DMS 273 (cell line): ENCODE results near the gene HSBP1L1.

ENCODE experiments used
- DNase-seq: peaks from one replicate; lab custom pipeline; 2025; ENCODE audit not compliant: unreplicated experiment; lab: John Stamatoyannopoulos, UW

Gene HSBP1L1

DNA sequence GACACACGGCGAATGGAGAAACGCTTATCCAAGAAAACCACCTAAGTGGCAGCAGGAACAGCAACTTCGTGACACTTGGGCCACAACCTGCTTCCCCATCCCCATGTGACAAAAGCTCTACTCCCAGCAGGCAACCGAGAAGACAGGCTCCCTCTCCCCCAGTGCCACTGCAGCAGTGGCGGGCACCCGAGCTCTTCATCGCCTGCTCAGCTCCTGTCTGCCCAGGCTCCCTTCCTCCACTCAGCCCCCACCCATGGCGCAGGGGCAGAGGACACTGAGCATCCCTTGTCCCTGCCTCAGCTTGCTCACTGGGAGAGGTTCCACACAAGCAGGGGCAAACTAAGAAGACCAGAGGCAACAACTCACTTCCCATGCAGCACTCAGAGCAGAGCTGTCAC lies 35.9 kb upstream of the HSBP1L1 start:
- DNase-seq = no peak

DNA sequence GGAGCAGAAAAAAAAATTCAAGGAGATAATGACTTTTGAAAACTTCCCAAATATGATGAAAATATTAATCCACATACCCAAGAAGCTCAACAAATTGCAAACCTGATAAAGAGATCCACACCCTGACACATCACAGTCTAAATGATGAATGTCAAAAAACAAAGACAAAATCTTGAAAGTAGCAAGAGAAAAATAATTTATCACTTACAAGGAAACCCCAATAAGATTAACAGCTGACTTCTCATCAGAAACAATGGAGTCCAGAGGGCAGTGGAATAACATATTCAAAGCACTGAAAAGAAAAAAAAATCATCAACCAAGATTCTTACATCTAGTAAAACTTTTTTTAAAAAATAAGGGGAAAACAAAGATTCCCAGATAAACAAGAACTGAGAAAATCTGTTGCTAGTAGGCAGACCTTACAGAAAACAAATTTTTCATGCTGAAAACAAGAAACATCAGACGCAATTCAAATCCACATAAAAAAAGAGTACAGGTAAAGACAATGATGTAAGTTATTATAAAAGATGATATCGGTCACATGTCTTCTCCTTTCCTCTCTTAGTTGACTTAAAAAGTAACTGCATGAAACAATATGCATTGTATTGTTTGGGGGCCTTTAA lies 34.3 kb upstream of the HSBP1L1 start:
- DNase-seq = no peak

DNA sequence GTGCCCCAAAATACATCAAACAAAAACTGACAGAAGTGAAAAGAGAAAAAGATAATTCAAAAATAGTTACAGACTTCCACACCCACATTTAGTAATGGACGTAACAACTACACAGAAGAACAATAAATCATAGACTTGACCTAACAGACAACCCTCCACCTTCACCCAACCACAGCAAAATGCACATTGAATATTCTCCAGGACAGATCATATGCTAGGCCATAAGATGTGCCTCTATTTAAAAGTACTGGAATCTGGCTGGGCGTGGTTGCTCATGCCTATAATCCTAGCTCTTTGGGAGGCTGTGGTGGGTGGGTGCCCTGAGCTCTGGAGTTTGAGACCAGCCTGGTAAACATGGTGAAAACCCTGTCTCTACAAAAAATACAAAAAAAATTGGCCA lies 33.0 kb upstream of the HSBP1L1 start:
- DNase-seq = no peak

DNA sequence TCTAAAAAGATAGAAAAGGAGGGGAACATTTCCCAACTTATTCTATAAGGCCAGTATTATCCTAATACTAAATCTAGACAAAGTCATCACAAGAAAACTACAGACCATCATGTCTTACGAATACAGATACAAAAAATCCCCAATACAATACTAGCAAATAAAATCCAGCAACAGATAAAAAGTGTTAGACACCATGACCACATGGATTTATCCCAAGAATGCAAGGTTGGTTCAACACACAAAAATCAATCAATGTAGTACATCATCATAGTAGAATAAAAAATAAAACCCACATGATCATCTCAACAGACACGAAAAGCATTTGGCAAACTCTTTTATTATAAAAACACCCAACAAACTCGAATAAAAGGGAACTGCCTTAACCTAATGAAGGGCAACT lies 31.5 kb upstream of the HSBP1L1 start:
- no peak for DNase-seq

- no peak for DNase-seq
Observed at GRCh38 chr18:79933765-79934164, 30.7 kb upstream of the HSBP1L1 start.

DNA sequence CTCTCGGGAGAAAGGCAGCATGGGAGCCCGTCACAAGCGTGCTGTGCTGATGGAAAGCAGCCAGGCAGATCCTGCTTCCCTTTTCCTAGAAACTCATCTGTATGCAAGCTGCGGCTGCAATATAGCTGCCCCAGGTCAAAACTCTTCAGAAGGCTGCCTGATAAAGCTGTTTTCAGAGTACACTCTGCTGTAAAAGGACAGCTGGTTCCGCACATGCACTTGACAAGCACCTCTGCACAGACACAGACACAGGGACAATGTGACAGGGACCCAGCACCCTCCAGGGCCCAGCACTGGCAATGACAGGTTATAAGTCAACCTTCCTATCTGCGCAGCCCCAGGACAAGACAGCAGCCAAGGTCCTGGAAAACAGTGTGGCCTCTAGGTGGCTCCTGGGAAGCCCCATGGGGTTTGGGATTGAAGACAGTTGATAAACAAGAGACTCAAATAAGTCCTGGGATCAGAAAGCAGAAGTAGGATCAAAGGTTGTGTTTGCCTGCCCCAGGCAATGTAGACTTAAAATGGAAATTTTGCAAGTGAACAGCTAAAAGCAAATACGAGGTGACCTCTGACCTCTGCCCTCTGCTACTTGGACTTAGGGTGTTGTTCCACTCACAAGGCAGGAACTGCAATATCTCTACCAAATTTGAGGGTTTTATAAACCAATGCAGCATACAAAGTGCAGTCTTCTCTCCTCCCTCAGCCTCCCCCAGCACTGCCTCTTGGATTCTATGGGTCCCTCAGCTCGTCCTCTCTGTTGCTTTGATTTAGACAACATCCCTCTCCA lies 29.9 kb upstream of the HSBP1L1 start:
- DNase-seq = no peak

GRCh38 chr18:79935098-79935480 lies 29.4 kb upstream of the HSBP1L1 start:
- no peak for DNase-seq

DNA sequence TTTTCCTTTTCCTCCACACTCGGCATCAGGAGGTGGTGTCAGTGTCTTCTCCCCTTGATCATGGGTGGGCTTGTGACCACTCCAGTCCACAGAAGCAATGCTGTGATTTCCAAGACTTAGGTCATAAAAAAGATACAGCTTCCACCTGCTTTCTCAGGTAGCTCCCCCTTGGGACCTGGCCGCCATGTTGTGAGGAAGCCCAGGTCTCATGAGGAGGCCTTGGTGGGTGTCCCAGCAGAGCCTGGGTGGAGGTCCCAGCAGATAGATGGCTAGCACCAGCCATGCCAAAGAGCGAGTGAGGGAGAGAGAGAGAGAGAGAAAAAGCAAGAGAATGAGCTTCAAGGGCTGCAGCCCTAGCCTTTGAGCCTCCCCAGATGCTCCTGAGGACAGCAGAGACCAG lies 28.9 kb upstream of the HSBP1L1 start:
- DNase-seq = no peak

- no peak for DNase-seq
Observed at GRCh38 chr18:79935925-79936324, 28.5 kb upstream of the HSBP1L1 start.

DNA sequence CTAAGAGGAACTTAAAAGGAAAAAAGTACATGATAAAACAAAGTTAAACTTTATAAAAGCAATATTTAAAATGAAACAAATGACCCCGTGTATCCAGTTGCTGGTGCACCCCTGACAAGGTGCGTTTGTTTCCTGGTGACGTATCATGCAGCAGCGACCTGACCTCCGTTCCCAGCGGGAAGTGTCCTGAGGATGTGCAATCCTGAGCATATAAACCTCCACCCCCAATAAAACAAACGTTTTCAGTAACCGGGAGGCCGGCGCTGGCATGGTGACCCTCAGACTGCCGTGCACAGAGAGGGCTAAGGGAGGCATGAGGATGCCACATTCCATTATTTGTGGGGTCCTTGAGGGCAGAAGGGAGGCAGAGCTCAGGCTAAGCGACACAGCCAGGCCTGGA lies 27.8 kb upstream of the HSBP1L1 start:
- DNase-seq = no peak

- DNase-seq = no peak
Observed at GRCh38 chr18:79937103-79937860, 27.2 kb upstream of the HSBP1L1 start.

DNA sequence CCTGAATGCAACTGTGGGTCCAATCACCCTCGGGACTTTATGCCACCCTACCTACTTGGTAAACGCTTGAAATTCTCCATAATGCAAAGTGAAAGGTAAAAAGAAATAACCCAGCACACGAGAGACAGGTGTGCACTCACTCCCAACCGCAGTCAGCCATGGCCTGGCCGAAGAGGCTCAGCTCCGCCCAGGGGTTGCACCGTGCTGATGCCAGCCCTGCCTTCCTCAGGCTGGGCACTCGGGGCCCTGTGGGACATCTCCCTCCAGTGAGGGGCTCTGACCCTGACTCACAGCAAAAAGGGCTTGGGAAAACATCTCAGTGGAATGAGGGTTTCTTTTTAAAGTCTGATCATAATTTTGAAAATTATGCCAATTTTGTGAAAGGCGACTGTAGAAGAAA lies 26.2 kb upstream of the HSBP1L1 start:
- DNase-seq = no peak

DNA sequence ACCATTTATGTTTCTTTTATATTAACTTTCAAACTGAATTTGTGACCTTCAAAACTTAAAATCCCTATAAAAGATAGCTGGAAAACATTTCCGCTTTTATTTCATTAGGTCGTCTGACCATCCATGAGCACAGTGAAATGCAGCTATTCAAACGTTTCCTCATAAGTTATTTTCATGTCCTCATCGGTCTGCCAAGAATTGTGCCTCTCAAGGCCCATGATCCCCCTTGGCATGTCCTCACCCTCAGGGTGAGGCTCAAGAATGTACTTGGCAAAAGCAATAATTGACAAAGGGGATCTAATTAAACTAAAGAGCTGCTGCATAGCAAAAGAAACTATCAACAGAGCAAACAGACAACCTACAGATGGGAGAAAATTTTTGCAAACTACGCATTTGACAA lies 25.3 kb upstream of the HSBP1L1 start:
- DNase-seq = no peak

DNA sequence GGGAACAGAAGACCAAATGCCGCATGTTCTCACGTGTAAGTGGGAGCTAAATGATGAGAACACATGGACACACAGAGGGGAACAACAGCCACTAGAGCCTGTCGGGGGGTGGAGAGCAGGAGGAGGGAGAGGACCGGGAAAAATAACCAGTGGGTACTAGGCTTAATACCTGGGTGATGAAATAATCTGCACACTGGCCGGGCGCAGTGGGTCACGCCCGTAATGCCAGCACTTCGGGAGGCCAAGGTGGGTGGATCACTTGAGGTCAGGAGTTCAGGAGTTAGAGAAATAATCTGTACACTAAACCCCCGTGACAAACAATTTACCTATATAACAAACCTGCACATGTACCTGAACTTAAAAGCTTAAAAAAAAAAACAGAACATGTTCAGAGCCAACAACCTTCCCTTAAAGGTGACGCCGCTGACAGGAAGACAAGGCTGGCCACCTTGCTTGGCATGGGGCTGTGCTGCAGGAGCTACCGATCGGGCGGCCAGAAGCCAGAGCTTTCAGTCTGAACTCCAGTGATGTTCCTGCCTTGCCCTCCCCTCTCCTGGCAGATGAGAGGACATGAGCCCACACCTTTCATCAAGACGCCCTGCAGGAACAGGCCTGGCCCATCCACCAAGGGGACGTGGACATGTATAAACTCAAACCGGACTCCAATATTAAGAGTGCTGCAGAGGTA lies 24.2 kb upstream of the HSBP1L1 start:
- DNase-seq = no peak

- DNase-seq = no peak
Observed at GRCh38 chr18:79940814-79941472, 23.5 kb upstream of the HSBP1L1 start.

DNA sequence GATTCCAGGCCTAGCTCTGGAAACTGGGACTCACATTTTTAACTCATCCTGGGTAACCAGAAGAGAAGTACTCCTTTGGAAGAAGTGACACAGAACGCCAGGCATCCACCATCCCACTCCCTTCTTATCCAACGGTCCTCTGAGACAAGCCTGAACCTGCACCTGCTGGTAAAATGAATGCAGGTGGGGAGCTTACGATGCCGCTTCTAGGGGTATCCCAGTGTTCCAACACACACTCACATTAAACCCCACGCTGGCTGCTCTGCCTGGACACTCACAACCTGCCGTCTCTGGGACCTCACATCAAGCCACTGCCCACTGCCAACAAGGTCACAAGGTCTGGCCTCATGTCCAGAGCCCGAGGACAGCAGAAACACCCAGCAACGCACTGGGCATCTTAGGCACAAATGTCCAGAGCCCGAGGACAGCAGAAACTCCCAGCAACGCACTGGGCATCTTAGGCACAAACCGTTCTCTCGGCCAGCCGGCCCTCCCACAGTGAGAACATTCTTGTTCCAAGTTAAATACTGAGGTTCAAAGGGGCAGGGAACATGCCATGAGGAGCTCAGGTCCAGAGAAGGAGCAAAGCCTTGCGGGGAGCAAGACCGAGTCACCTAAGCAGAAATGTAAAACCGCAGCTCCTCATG lies 22.8 kb upstream of the HSBP1L1 start:
- DNase-seq = no peak

GRCh38 chr18:79942211-79942610 lies 22.2 kb upstream of the HSBP1L1 start:
- DNase-seq = no peak

GRCh38 chr18:79942786-79943607 lies 21.4 kb upstream of the HSBP1L1 start:
- no peak for DNase-seq

- DNase-seq = no peak
Observed at GRCh38 chr18:79943608-79944125, 20.8 kb upstream of the HSBP1L1 start.
